SK-N-MC (cell line): ENCODE results near the gene MACC1.

Experiments
- EZH2 ChIP-seq: fragments of 200-600 bp; sonication (generic); IDR thresholded peaks from one replicate; pipeline ENCODE4 v1.6.1; 2017; ENCODE audit warnings: antibody characterized with exemption
- POLR2AphosphoS5 ChIP-seq: IDR thresholded peaks from 2 replicates; pipeline ENCODE4 v1.6.1; 2012; ENCODE audit warnings: mild to moderate bottlenecking, low read depth, low read length, borderline replicate concordance

DNA sequence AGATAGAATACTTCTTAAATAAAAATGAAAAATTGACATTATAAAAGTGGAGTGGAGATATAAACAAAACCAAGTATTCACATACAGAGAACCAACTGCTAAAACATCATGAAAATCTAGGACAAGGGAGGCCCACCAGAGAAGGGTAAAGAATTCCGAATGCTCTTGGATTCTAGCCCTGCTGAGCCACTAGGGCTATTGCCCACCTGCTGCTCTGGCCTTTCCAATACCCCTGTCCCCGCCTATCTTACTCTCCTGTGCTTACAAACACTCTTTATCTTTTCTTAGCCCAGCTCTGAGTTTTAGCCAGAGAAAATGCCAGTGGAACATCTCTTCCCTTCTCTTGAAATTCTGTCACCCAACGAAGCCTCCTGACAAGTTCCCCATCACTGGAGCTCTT, 100.3 kb downstream of the MACC1 start:
- TF ChIP-seq EZH2 (no peak), POLR2AphosphoS5 (no peak)
